MM.1S (cell line): ENCODE measurements around the gene TCTA.
"Not testable (repeated sequence)": the region's sequence is repeated elsewhere in the genome, so short reads cannot be mapped to it uniquely, and the experiment has no call there.

Experiments
- EZH2phosphoT487 ChIP-seq: fragments of 300-600 bp; sonication (generic); IDR thresholded peaks from 2 replicates; pipeline ENCODE4 v1.6.1; 2018; ENCODE audit warnings: antibody characterized with exemption, low read length
- TF ChIP-seq, protein P1 (sequence below): fragments of 300-600 bp; sonication (generic); IDR thresholded peaks from 2 replicates; pipeline ENCODE4 v1.5.1; 2016; ENCODE audit warnings: antibody characterized with exemption, low read length, mixed read lengths

DNA sequence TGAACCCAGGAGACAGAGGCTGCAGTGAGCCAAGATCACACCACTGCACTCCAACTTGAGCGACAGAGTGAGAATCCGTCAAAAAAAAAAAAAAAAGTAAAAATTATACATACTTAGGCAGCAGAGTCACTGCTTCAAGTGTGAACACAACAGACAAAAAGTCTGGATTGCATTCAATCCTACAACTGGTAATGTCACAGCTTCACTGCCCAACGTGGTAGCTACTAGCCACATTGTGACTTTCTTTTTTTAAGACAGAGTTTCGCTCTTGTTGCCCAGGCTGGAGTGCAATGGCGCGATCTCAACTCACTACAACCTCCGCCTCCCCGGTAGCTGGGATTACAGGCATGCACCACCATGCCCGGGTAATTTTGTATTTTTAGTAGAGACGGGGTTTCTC is 20.9 kb upstream of the TCTA start:
- TF ChIP-seq, protein P1, sequence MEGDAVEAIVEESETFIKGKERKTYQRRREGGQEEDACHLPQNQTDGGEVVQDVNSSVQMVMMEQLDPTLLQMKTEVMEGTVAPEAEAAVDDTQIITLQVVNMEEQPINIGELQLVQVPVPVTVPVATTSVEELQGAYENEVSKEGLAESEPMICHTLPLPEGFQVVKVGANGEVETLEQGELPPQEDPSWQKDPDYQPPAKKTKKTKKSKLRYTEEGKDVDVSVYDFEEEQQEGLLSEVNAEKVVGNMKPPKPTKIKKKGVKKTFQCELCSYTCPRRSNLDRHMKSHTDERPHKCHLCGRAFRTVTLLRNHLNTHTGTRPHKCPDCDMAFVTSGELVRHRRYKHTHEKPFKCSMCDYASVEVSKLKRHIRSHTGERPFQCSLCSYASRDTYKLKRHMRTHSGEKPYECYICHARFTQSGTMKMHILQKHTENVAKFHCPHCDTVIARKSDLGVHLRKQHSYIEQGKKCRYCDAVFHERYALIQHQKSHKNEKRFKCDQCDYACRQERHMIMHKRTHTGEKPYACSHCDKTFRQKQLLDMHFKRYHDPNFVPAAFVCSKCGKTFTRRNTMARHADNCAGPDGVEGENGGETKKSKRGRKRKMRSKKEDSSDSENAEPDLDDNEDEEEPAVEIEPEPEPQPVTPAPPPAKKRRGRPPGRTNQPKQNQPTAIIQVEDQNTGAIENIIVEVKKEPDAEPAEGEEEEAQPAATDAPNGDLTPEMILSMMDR, result not testable (repeated sequence)
- not testable (repeated sequence) for TF ChIP-seq EZH2phosphoT487
